Activated CD8-positive, alpha-beta memory T cell treated with anti-CD3 and anti-CD28 coated beads for 48 hours (primary cell): ENCODE data around the gene EFCAB8.

Source experiments
- DNase-seq, 3 experiments: peaks; one replicate each; pipeline ENCODE4 v3.0.0-alpha.2; 2020; ENCODE audit warnings: low read depth in 2 of 3, low spot score in 2 of 3

Gene EFCAB8

GRCh38 chr20:32984631-32985354 lies 126.1 kb downstream of the EFCAB8 start:
- DNase-seq: no peak

DNA sequence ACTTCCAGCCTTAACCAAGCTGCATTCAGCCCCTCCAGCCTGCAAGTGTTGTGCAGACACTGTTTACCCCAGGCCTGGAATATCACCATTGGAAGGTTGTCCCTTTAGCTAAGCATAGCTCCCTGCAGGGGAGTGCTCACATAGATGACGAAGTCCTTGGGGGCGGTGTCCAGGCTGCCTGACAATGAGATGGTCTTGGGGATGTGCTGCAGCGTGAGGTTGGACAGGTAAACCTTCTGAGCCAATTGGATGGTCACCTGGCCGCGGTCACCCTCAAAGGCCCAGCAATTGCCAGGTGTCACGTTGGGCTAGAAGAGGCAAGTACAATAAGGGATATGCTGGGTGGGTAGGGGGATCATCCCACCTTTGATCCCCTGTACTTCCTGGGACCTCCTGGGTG lies 126.9 kb downstream of the EFCAB8 start:
- no peak for DNase-seq

GRCh38 chr20:32986331-32986966 lies 127.7 kb downstream of the EFCAB8 start:
- DNase-seq: no peak

- no peak for DNase-seq
Observed at GRCh38 chr20:32987044-32987825, 128.5 kb downstream of the EFCAB8 start.

- DNase-seq: no peak
Observed at GRCh38 chr20:32988008-32988407, 129.3 kb downstream of the EFCAB8 start.

- DNase-seq: no peak
Observed at GRCh38 chr20:32989507-32990283, 131.0 kb downstream of the EFCAB8 start.

- DNase-seq: no peak
Observed at GRCh38 chr20:32990426-32990825, 131.7 kb downstream of the EFCAB8 start.

DNA sequence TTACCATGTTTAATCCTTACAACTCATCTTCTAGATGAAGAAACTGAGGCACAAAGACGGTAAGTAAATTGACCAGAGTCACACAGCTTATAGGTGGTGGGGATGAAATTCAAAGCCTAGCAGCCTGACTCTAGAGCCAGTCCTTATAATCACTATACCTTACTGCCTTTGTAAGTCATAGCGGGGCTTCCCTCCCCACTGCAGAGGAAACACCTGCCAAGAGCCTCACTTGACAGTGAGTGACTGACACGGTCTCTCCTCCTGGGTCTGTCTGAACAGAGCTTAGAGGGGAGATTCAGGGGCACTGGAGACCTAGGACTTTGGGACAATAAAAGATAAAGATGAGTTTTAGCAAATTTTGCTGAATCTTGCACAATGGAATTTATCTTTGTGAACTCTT lies 132.7 kb downstream of the EFCAB8 start:
- DNase-seq: no peak

DNA sequence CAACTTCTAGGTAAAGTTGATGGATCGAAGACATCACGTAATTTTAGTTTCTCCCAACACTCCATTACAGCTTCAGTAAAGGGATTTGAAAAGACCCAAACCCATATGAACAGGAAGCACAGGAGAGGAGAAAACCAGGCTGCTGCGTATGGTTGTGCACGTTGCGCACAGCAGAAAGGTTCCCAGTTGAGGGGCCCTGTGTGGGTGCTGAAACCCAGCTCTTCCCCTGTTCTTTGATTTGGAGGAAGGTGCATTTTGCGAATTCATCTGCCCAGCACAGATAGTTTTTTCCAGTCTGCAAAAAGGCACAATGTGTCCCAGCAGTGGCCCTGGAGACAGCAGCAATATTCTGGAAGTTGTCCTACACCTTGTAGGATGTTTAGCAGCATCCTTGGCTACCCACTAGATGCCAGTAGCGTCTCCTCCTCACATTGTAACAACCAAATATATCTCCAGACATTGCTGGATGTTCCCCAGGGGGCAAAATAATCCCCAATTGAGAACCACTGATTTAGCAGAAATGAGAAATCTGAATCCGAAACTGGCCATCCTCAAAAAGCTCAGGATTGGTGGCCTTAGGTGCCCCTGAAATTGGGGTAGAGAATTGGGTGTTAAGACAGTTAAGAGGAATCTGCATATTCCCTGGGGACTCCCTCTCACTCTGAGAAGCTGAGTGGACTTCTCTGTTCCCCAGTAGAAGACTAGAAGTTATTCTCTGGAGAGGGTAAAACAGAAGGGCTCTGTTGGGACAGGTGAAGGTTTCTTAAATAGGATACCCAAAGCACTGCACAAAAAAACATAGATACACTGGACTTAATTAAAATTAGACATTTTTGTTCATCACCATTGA lies 133.3 kb downstream of the EFCAB8 start:
- DNase-seq: no peak

- DNase-seq: no peak
Observed at GRCh38 chr20:32993496-32994050, 134.8 kb downstream of the EFCAB8 start.

DNA sequence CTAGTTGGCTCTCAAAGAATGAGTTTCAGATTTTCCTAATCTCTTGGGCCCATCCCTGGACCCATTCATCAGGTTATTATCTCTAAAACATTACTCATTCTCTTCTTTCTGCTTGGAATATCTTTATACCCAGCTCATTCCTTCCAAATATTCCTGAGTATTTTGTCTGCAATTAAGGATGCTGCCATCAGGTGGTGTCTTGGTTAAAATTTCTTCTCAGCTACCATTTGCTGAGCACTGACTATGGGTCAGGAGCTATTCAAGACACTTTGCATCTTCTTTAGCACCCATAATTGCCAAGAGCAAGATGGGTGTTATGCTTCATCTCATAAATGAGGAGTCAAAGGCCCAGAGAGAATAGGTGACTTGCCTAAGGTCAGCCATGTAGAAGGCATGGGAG lies 137.1 kb downstream of the EFCAB8 start:
- no peak for DNase-seq

- DNase-seq: no peak
Observed at GRCh38 chr20:32997431-32997830, 138.7 kb downstream of the EFCAB8 start.

DNA sequence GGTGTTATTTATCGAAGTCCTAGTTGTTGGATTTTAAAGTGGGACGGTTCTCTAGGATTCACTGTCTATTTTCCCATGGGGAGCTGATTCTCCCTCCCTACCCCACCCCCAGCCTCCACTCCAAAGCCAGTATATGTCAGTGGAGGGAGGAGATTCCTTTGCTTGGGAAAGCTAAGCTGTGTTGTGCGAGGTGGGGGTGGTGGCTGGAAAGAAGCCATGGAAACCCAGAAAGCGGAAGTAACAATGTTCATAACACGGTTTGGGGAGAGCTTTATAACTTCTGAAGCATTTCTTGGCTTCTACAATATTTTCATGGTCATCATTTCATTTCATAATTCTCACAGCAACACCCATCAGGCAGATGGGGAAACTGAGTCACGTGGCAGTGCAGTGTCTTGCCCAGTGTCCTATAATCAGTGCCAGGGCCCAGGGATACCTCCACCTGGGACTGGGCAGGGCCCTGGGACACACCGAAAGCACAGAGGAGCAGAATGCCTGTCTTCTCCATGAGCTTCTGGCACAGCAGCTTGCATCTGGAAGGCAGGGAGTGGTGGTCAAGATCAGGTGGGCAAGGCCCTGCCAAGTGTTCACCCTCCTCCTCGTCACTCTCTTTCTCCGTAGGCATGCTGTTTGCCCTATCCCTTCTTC lies 141.0 kb downstream of the EFCAB8 start:
- no peak for DNase-seq

DNA sequence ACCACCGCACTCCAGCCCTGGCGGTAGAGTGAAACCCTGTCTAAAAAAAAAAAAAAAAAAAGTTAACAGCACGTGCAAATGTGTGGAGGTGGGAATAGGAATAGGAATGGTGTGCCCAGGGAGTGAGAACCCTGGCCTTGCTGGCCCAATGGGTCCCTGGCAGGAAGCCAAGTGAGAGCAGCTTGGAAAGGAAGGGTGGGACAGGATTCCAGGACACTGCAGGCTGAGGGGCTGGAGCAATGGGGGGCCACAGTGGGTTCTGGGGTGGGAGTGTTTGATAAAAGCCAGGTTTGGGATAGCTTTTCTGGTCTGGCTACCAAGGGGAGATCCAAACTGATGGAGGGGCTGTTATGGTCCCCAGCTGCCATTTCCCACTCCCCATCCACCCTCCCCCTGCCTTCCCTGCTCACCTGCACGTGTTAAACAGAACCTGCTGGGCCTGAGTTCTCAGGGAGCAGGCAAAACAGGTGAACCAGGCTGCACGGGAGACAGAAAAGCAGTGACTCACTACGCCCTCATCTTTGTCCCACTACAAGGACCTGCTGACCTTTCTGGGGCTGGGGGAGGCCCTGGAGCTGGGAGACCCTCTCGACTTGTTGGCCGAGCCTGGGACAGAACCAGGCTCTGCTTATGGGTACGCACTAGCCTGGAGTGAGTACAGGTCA lies 142.2 kb downstream of the EFCAB8 start:
- no peak for DNase-seq

DNA sequence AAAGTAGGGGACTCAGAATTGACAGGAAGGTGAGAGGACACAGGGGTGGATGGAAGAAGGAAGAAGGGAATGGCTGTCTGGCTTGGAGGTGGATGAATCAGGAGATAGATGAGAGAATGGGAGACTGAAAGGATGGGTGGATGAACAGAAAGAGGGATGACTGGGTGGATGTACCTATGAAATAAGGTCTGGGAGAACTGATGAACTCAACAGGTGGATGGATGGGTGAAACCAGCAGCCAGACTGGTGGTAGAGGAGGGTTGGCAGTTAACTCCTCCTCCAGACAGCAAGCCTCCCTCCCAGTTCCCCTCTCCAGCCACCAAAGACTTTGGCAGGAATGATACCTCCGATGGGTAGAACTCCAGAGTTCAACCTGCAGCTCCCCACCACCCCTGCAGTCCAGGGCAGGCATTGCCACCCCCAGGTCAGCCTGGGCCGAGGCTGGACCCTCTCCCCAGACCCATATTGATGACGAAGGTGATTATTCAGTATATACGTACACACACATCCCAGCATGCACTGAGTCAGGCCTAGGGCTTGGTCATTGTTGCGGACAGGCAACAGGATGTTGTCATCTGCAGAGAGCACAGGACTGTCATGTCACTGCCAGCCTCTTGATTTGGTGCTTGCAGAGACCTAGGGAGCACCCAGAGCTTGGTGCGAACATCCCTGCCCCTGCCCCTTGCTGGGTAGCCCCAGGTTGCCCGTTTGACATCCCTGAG lies 143.5 kb downstream of the EFCAB8 start:
- no peak for DNase-seq

DNA sequence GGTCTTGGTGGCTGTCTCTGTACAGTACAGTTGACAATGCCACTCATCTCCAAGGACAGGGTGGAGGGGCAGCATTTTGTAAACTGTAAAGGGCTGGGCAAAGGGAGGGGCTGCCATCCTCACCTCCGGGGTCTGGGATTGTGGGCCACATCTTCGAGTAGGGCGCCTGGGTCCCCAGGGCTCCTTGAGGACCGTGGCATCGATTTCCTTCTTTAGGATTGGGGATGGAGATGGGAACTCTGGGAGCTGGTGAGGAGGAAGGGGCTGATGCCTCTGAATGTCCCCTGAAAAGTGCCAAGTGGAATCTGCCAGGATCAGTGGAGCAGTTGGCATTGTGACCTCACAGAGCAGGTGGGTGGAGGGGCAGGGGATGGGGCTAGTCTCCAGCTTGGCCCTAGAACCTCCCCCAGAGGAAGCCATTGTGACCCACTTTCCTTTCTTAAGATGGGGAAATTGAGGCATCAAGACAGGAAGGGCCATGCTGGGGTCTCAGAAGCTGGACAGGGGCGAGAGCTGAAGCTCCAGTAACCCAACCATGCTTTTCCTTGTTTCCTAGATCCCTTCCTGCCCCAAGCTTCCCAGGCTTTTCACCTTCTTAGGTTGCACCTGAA lies 145.5 kb downstream of the EFCAB8 start, which contains the start of gene SUN5:
Gene SUN5 (minus strand): TSS at position 293 of the 611 bp plus-strand sequence. CDS start 93 bp downstream, at position 200.
- DNase-seq: no peak

DNA sequence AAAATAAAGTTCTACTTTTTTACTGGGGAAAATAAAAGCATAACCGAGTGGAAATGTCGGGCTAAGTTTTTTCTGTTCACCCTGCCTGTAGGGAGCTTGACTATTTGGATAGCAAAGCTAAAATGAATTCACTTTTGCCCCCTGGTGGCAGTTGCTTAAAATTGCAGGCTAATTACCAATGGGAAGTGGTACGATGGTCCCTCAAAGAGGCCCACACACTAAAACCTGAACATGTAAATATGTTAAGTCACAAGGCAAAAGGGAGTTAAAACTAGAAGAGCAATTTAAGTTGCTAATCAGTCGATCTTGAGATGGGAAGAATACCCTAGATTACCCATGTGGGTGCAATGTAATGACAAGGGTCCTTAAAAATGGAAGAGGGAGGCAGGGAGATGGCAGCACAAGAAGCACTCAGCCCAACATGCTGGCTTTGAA lies 146.4 kb downstream of the EFCAB8 start:
- peak in 1 of 3 experiments; percentile 21 for DNase-seq
